ENCODE measurements around the gene PPP1R14C. TPM values are rescaled to one million over a fixed set of nuclear protein-coding genes. Genes with fewer than 3 reads are reported as not detected.

Gene PPP1R14C
- total RNA-seq, 1 experiment from 2014 or later: 2.5 TPM

DNA sequence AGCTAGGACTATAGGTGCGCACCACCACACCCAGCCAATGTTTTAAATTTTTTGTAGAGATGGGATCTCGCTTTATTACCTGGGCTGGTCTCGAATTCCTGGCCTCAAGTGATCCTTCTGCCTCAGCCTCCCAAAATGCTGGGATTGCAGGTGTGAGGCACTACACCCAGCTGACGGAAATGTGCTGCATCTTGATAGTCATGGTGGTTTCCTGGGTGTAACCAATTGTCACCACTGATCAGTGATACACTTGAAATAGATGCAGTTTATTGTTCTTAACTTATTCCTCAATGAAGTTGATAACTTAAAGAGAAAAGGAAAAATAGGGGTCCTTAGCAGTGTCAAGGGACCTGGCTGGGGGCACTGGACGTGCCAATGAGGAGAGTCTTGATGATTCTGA lies 92.4 kb downstream of the PPP1R14C start:
- H3K9me3 Mint-ChIP-seq (ENCODE audit: unreplicated experiment): no peaks in the 10 kb centered on the region
- no peaks in the 10 kb centered on the region for H3K4me1 Mint-ChIP-seq (ENCODE audit: low read depth, unreplicated experiment)
- TF ChIP-seq, protein P1, sequence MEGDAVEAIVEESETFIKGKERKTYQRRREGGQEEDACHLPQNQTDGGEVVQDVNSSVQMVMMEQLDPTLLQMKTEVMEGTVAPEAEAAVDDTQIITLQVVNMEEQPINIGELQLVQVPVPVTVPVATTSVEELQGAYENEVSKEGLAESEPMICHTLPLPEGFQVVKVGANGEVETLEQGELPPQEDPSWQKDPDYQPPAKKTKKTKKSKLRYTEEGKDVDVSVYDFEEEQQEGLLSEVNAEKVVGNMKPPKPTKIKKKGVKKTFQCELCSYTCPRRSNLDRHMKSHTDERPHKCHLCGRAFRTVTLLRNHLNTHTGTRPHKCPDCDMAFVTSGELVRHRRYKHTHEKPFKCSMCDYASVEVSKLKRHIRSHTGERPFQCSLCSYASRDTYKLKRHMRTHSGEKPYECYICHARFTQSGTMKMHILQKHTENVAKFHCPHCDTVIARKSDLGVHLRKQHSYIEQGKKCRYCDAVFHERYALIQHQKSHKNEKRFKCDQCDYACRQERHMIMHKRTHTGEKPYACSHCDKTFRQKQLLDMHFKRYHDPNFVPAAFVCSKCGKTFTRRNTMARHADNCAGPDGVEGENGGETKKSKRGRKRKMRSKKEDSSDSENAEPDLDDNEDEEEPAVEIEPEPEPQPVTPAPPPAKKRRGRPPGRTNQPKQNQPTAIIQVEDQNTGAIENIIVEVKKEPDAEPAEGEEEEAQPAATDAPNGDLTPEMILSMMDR (IDR thresholded peaks at IDR 0.05; ENCODE audit: insufficient read depth in 1 of 2, low read depth in 1 of 2, low read length in 1 of 2, severe bottlenecking in 1 of 2, unreplicated experiment in 1 of 2): no peak
- no TSS peak for BruUV-seq (replicated peaks)
- Histone ChIP-seq H3K4me1 (no peaks in the 10 kb centered on the region), H3K4me3 (ENCODE audit: low read depth, low read length) (no peak overlapping the region), H3K27me3 (replicated peaks; ENCODE audit: control insufficient read depth, insufficient read depth, low read length) (no peaks in the 10 kb centered on the region), H3K9me3 (no peaks in the 10 kb centered on the region), H3K36me3 (ENCODE audit: control insufficient read depth, insufficient read depth, low read length) (no peaks in the 10 kb centered on the region)
- no peaks in the 10 kb centered on the region for H3K27me3 Mint-ChIP-seq (ENCODE audit: insufficient read depth, unreplicated experiment)
- CTCF ChIA-PET: no interaction called here
- H3K27ac Mint-ChIP-seq (ENCODE audit: unreplicated experiment): no peak overlapping the region
- POLR2A ChIA-PET: no interaction called here
- intact Hi-C loops (cut with micrococcal nuclease; ENCODE audit: unreplicated experiment): no loop called here
- H3K4me3 Mint-ChIP-seq (ENCODE audit: unreplicated experiment): no peak overlapping the region
- DNase-seq: no peak
- no peaks in the 10 kb centered on the region for H3K36me3 Mint-ChIP-seq (ENCODE audit: insufficient read depth, unreplicated experiment)

DNA sequence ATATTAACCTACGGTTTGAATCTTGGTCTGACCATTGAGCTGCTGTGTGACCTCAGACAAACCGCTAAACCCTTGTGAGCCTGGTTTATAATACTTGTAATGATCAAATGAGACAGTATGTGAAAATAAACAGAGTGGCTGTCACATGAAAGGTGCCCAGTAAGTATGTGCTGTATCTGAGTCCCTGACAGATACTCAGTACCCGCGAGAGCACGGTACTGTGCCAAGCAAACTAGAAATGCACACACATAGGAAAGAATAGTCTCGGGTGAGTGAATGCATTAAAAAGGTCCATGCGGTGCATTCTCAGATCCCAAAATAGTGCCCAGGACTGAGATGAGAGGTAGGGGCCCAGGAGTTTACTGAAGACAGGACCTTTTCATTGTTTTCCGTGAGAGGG lies 93.3 kb downstream of the PPP1R14C start:
- H3K4me1 Mint-ChIP-seq (ENCODE audit: low read depth, unreplicated experiment): no peaks in the 10 kb centered on the region
- ChIA-PET POLR2A (no interaction called here), CTCF (no interaction called here)
- Histone ChIP-seq H3K27me3 (replicated peaks; ENCODE audit: control insufficient read depth, insufficient read depth, low read length) (no peaks in the 10 kb centered on the region), H3K4me3 (ENCODE audit: low read depth, low read length) (no peak overlapping the region), H3K9me3 (no peaks in the 10 kb centered on the region), H3K4me1 (no peaks in the 10 kb centered on the region), H3K36me3 (ENCODE audit: control insufficient read depth, insufficient read depth, low read length) (no peaks in the 10 kb centered on the region)
- intact Hi-C loops (cut with micrococcal nuclease; ENCODE audit: unreplicated experiment): no loop called here
- no peaks in the 10 kb centered on the region for H3K9me3 Mint-ChIP-seq (ENCODE audit: unreplicated experiment)
- no peaks in the 10 kb centered on the region for H3K36me3 Mint-ChIP-seq (ENCODE audit: insufficient read depth, unreplicated experiment)
- H3K27me3 Mint-ChIP-seq (ENCODE audit: insufficient read depth, unreplicated experiment): no peaks in the 10 kb centered on the region
- TF ChIP-seq, protein P1 (IDR thresholded peaks at IDR 0.05; ENCODE audit: insufficient read depth in 1 of 2, low read depth in 1 of 2, low read length in 1 of 2, severe bottlenecking in 1 of 2, unreplicated experiment in 1 of 2): no peak
- H3K27ac Mint-ChIP-seq (ENCODE audit: unreplicated experiment): no peak overlapping the region
- no peak for DNase-seq
- BruUV-seq (replicated peaks): no TSS peak
- no peak overlapping the region for H3K4me3 Mint-ChIP-seq (ENCODE audit: unreplicated experiment)

DNA sequence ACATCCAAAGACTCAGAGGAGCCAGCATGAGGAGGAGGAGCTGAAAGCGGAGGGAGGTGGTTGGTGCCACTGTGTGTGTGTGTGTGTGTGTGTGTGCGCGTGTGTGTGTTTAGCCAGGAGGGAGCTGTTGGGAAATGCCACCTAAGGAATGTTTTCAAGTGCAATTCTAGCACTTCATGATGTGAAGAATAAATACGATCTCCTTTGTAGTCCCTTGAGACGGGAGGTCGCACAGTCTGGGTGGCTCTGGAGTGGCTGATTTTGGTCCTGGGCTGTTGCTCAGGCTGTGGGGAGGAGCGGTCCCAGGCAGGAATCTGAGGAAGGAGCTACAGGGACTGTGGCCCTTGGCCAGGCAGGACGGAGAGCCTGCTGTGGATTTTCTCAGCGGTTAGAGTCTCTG lies 93.7 kb downstream of the PPP1R14C start:
- Mint-ChIP-seq H3K27me3 (ENCODE audit: insufficient read depth, unreplicated experiment) (no peaks in the 10 kb centered on the region), H3K4me1 (ENCODE audit: low read depth, unreplicated experiment) (no peaks in the 10 kb centered on the region), H3K27ac (ENCODE audit: unreplicated experiment) (no peak overlapping the region), H3K4me3 (ENCODE audit: unreplicated experiment) (no peak overlapping the region), H3K36me3 (ENCODE audit: insufficient read depth, unreplicated experiment) (no peaks in the 10 kb centered on the region), H3K9me3 (ENCODE audit: unreplicated experiment) (no peaks in the 10 kb centered on the region)
- H3K4me1 ChIP-seq: no peaks in the 10 kb centered on the region
- no peaks in the 10 kb centered on the region for H3K36me3 ChIP-seq (ENCODE audit: control insufficient read depth, insufficient read depth, low read length)
- no TSS peak for BruUV-seq (replicated peaks)
- H3K4me3 ChIP-seq (ENCODE audit: low read depth, low read length): no peak overlapping the region
- intact Hi-C loops (cut with micrococcal nuclease; ENCODE audit: unreplicated experiment): no loop called here
- TF ChIP-seq, protein P1 (IDR thresholded peaks at IDR 0.05; ENCODE audit: insufficient read depth in 1 of 2, low read depth in 1 of 2, low read length in 1 of 2, severe bottlenecking in 1 of 2, unreplicated experiment in 1 of 2): no peak
- POLR2A ChIA-PET: no interaction called here
- DNase-seq: peak; percentile 15 to 38
- no peaks in the 10 kb centered on the region for H3K9me3 ChIP-seq
- CTCF ChIA-PET: interaction anchor here (0.6 kb wide), 1 partner anchor 159 kb away, joined by 3 read pairs; no protein-coding TSS in a partner anchor
- H3K27me3 ChIP-seq (replicated peaks; ENCODE audit: control insufficient read depth, insufficient read depth, low read length): no peaks in the 10 kb centered on the region

All from Caco-2 (cell line).